Myocyte (in vitro differentiated cells): Measurements from ENCODE around the gene ACR. TPM values are rescaled to one million over a fixed set of nuclear protein-coding genes. Genes with fewer than 3 reads are reported as not detected.

Source experiments
- DNase-seq: peaks from one replicate; pipeline ENCODE4 v3.0.0-alpha.2; 2012; ENCODE audit warnings: low read depth
- total RNA-seq: library from RNA; depleted of rRNA; stranded (reverse); fragments of >200 nt; gene quantifications from 2 replicates; pipeline ENCODE4 v1.2.3, GENCODE V29; 2014

The ACR gene
- total RNA-seq, 1 donor from 2014 or later: not detected

DNA sequence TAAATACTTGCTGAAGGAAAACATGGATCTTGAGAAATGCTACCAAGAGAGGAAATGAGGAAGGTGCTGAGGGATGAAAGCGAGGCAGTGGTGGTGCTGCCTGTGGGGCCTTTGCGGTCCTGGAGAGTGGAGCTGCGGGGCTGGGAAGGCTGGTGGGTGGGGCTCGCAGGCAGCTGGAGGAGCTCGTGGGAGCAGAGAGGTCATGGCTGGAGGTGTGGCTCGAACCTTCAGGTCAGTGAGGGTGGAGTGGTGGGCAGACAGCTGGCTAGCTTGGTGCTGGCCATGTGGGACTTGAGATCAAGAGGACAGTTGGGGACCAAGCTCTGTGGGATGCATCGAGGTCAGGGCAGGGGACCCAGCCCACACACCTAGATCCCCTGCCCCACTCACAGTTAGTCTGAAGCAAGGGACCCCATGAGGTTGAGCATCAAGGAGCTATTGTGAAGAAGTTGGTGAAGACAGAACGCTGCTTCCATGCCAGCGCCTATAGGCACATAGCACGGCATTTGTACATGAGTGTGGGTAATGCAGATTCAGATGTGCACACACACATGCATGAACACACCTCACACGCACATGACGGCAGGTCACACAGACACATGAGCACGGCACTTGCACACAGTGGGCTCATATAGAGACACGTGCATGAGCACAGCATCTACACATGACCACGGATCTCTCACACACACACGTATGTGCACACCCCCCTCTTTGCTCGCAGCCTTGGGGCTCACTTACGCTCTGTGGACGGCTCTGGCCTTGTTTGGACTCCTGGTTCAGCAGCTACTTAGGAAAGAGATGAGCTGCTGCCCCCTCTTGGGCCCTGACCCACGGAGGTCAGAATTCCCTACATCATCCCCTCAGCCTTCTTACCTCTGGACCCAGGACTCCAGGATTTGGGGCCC is 34.9 kb upstream of the ACR start:
- no peak for DNase-seq

DNA sequence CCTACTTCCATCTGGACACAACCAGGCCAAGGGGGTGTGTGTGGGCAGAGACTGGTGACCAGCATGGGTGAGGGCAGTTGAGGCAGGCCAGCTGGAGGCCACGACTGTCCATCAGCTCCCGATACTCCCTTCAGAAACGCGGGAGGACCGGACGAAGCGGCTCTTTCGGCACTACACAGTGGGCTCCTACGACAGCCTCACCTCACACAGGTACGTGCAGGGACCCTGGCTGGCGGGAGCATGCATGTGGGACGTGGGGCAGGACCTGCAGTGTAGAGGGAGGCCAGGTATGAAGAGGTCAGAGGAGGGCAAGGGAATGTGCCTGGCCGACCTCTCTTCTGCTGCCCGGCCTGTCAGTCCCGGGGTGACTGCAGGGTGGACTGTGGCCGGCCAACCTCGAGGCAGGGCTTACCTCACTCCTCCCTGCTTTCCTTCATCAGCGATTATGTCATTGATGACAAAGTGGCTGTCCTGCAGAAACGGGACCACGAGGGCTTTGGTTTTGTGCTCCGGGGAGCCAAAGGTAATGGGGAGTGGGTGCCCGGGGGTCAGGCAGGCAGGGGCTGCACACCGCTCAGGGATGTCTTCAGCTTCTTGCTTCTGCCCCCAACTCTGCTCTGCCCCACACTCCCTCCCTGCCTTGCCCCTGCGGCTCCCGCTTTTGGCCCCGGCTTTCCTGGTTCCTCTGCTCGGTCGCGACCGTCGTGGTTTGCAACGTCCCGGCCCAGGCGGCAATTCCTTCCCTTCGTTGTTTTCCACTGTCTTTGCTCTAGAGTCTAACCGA is 34.1 kb upstream of the ACR start:
- DNase-seq: no peak

DNA sequence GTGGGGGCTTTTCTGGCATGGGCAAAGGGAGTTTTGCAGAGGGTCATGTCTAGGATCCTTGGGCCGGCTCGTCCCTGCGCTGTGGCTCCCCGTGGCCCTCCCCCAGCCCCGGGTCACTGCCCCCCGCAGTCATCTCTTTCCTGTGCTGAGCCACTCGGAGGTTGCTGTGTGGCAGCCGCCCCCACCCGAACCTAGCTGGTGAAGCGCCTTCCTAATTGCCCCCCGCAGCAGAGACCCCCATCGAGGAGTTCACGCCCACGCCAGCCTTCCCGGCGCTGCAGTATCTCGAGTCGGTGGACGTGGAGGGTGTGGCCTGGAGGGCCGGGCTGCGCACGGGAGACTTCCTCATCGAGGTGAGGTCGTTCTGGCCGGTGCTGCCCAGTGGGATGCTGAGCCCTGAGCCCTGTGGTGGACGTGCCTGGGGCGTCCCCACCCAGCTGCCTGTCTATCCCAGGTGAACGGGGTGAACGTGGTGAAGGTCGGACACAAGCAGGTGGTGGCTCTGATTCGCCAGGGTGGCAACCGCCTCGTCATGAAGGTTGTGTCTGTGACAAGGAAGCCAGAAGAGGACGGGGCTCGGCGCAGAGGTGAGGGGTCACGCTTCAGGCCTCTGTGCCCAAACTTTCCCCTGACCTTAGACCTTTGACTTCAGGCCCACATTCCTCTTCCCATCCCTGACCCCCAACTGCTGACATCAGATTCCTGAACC is 33.3 kb upstream of the ACR start:
- DNase-seq: no peak

DNA sequence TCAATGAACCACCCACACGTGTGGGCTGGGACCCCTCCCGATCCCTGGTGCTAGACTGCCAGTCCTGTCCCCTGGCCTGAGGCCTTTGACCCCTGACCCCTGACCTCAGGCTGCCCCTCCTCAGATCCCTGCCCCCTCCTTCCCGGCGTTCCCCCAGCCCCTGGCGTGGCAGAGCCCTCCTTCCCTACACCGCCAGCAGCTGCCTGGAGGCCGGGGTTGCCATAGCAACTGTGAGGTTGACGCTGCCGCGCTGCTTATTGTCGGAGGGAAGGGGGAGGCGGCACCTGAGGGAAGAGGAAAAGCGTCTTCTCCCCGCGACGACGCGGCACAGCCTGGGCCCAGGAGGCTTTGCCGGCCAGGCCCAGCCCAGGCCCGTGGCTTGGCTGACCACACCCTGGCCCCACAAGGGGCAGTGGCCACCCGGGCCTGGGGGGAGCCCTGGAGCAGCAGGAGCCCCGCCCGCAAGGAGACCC is 32.7 kb upstream of the ACR start:
- no peak for DNase-seq

DNA sequence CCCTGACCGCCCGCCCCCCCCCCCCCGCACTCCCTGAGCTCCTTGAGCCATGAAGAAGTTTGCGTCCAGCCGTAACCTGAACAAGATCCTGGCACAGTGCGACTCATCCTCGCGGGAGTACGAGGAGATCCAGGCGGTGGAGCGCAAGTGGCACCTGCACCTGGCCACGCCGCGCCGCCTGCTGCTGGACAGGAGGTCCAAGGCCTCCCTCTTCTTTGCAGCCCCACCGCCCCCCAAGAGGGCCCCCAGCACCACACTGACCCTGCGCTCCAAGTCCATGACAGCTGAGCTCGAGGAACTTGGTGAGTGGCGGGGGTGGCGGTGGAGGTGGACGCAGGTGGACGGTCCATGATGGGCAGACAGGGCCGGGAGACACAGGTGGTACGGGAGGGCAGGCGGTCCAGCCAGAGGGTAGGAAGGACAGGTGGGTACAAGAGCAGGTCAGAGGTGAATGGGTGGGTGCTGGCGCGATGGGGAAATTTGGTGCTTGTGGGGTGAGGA is 32.1 kb upstream of the ACR start:
- DNase-seq: no peak

DNA sequence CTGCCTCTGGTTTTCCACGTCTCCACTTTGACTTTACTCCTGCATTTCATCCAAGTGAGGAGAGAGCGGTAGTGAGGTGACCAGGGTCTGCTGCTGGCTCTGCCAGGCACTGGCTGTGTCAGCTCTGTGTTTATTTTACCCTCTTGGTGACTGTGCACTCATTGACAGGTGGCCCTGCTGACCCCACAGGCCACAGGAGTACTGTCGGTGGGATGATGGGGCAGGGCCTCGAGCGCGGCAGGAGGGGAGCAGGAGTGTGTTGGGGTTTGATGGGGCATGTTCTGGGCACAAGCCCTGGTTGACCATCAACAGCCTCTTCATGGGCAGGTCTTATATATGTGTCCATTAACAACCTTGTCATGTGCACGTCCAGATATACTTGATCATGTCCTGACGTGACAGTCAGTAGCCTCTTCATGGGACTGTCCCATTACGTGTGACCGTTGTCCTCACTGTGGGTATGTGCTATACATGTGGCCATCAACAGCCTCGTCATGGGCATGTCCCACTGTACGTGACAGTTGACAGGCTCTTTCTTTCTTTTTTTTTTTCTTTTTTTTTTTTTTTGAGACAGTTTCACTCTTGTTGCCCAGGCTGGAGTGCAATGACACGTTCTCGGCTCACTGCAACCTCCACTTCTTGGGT is 31.4 kb upstream of the ACR start:
- no peak for DNase-seq

DNA sequence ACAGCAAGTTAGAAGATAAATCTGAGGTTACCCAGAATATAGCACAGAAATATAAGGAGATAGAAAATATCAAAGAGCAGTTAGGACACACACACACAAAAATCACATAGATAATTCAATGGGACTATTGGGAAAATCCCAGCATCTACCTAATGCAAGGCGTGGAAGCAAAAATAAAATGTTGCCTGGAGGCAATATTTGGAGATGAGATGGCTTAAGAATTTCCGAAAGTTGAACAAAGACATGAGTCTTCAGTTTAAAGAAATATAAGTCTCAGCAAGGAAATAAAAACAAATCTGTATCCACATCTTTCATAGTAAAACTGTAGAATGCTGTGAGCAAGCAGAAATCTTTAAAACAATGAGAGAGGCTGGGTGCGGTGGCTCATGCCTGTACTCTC is 29.5 kb upstream of the ACR start:
- DNase-seq: no peak

DNA sequence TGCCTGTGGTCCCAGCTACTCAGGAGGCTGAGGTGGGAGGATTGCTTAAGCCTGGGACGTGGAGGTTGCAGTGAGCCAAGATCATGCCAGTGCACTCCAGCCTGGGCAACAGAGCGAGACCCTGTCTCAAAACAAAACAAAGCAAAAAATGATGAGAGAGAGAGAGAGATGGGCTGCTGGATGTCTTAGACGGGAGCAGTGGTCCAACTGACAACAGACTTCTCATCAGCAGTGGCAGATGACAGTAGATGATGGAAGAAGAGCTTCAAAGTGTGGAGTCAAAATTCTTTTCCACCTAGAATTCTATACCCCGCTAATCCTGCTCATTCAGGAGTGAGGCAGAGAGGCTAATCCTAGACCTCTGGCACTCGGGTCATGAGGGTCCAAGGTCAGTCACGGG is 29.0 kb upstream of the ACR start:
- DNase-seq: no peak

DNA sequence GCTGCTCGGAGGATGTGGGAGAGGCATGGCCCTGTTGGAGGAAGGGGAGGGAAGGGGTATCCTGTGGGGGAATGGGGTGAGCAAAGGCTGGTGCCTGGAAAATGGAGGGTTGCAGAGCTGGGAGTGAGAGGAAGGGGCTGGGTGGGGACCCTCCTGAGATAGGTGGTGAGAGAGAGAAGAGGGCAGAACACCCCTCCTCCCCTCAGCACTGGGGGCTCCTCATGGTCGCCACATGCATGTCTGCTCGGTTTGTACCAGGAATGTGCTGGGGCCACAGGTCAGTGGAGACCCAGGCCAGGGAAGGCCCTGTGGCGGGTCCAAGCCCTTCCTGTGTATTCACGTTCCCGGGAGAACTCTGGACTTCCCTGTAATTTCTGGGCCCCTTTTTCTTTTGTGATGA is 27.8 kb upstream of the ACR start:
- no peak for DNase-seq

DNA sequence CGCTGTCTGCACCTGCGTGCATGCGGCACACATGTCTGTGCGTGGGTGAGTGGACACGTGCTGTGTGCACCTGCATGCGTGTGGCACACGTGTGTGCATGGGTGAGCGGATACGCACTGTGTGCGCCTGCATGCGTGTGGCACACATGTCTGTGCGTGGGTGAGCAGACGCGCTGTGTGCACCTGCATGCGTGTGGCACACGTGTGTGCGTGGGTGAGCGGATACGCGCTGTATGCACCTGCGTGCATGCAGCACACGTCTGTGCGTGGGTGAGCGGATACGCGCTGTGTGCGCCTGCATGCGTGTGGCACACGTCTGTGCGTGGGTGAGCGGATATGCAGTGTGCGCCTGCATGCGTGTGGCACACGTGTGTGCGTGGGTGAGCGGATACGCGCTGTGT is 27.1 kb upstream of the ACR start:
- DNase-seq: no peak

DNA sequence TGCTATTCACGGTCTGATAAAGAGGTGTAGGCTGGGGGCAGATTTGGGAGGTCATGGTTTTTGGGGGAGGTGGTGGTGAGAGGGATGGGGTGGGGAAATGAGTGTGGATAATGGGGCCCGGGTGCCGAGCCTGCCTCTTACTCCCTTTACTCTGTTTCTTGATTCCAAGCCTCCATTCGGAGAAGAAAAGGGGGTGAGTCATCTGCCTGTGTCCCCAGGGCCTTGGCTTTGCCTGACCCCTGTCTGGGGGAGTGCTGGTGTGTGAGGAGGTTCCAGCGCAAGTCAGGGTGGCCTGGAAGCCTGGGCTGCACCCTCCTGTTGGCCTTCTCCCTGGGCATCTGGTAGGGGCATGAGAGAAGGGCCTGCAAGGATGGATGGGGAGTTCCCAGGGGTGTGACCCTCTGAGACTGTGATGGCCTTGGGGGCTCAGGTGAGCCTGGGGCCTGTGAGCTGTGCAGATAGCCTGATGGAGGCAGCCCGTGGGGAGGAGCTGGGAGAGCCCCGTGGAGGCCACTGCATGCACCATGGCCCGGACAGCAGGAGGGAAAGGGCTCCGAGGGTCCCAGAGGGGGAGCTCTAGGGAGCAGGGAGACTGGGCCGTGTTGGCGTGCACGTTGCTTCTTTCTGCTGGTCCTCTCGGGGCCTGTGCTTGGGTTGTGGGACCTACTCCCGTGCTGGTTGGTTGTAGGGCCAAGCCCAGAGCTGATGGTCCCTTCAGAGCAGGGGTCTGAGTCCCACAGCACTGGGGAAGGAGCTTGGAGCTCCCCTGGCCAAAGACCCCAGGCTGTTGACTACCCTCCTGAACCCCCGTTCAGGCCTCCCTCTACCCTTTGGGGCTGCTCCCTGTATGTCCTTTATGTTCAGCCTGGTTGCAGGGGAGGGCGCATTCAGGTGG is 26.3 kb upstream of the ACR start:
- DNase-seq: no peak

DNA sequence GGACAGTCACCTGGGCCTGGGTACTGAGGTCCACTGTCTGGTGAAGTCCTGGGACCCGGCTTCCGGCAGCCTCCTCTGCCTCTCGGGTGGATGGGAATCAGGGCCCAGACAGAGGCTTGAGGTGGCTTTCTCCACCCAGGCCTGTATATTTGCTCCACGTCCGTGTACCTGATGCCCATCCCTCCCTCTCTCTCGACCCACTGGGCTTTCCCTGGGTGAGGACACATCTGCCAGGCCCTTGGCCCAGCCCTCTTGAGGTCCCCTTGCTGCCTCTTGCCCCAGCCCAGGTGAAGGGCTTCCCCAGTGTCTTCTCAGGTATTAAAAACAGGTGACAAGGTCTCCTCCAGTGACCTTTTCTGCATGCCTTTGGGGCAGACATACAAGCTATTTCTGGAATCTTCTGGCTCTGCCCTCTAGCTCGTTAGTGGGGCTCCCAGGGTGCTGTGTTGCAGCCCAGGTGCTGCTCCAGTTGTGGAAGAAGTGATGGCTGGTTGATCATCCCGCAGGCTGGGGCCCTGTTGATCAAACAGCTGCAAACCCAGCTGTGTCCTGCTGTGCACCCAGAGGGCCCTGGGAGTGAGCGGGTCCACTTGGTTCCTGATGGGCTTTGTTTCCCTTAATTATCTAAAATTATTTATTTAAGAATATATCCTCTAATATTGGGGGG is 25.5 kb upstream of the ACR start:
- DNase-seq: no peak

DNA sequence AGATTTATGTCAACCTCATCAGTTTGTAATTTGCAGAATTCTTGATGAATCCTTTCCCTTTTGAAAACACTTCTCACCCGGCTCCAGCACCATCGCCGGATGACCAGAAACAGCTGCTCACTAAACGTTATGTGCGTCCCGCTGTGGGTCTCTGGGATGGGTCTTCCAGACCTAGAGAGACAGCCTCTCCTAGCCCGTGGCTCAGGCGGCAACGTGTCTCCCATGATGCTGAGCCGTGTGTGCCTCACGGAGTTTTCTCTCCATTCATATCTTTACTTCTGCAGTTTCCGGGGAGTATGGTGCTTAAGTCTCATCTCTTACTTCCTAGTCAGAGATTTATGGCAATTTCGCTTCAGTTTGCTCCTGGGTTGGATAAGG is 25.0 kb upstream of the ACR start:
- no peak for DNase-seq

DNA sequence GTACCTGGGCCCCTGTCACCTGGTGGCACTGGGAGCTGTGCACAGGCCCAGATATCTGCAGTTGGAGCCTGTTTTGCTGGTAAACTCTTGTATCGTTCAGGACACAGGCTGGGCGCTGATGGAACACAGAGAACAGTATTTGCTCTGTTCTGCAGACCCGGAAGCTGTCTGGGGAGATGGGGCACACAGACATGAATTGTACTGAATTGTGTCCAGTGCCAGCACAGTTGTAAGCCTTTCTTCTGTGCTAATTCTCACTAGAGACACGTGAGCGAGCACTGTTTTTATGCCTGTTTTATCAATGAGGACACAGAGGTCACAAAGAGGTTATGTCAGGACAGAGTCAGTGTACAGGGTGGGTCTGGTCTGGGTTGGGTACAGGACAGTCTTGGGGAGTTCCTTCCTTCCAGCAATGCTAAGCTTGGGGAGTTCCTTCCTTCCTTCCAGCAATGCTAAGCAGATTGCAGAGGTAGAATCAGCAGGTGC is 24.4 kb upstream of the ACR start:
- no peak for DNase-seq

DNA sequence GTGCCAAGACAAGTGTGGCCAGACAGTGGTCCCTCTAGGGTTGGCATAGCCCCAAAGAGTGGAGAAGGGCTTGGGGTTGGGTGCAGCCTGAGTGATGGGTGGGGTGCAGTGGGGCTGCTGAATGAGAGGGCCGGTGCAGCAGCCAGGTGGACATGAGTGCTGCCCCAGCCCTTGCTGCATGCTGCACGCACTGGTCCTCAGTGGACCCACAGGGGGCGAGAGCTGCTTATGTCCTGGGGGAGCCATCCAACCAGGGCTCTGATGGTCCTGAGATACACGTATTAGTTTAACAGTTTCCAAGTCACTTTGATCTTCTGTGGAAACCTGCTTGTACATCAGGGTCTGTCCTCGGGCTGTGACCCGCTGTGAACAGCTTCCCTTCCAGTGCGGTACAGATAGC is 23.9 kb upstream of the ACR start:
- no peak for DNase-seq

DNA sequence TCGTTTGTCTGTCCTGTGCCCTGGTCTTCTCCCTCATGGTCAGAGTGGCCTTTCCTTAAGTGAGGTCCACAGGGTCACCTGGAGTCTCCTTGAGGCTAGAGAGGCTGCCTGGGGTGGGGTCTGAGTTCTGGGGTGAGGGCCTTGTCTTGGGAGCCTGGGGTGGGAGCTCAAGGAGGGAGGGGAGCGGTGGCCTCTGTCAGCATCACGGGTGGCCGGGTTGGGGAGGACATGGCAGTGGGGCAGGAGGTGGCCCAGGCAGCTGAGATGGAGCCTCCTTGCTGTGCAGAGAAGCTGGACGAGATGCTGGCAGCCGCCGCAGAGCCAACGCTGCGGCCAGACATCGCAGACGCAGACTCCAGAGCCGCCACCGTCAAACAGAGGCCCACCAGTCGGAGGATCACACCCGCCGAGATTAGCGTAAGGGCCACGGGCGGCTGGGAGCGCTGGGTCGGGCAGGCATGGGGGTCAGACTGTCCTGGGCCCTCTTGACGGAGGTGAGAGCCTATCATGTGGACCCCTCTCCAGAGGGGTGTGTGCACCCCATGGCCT is 23.3 kb upstream of the ACR start:
- DNase-seq: no peak

DNA sequence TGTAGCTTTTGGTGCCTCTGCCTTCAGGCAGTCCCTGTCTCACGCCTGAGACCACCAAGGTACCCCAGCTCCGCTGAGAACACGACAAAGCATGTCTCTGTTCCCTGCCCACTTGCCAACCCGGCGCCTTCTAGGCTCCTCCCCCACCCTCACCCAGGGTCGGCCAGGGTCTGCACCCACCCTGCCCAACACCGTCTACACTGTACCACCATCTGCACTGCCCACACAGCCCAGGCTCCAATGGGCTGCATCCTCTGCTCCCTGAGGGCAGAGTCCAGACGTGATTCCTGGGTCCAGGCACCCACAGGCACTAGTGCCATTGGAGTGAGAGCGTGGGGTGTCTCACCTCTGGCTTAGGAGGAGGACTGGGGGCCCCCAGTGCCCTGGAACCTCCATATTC is 22.8 kb upstream of the ACR start:
- DNase-seq: no peak

DNA sequence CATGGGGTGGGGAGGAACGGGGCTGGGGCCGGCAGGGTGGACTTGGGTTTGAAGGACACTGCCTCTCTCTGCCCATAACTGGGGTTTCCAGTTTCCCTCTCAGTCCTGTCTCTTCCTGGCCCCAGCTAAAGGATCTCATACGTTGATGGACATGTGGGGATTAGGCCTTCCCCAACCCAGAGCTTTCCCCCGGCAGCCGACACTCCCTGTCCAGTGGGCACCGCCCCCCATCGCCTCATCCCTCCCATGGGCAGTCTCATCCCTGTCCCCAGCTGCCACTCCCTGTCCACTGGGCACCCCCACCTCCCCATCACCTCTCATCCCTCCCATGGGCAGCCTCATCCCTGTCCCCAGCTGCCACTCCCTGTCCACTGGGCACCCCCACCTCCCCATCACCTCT is 22.2 kb upstream of the ACR start:
- no peak for DNase-seq
